GM13977 (cell line): ENCODE measurements around the gene MAML1.

Experiments used
- DNase-seq: peaks from one replicate; pipeline ENCODE4 v3.0.0; 2012; ENCODE audit warnings: low spot score
- in situ Hi-C: fragments of 300-500 bp; cut with MboI; formaldehyde crosslinking; loops from one replicate; pipeline ENCODE4 v1.12.0; 2022; ENCODE audit warnings: low sequenced_read_pairs, low pct_unique_long_range_greater_than_20kb, mixed read lengths, inconsistent platforms; ENCODE audit not compliant: unreplicated experiment
- TF ChIP-seq, protein P1 (sequence below): IDR thresholded peaks from 2 replicates; pipeline ENCODE4 v1.5.1; 2012; ENCODE audit warnings: mild to moderate bottlenecking, control low read depth; ENCODE audit not compliant: insufficient read depth; ENCODE audit errors: extremely low read depth, missing control alignments

Gene MAML1

DNA sequence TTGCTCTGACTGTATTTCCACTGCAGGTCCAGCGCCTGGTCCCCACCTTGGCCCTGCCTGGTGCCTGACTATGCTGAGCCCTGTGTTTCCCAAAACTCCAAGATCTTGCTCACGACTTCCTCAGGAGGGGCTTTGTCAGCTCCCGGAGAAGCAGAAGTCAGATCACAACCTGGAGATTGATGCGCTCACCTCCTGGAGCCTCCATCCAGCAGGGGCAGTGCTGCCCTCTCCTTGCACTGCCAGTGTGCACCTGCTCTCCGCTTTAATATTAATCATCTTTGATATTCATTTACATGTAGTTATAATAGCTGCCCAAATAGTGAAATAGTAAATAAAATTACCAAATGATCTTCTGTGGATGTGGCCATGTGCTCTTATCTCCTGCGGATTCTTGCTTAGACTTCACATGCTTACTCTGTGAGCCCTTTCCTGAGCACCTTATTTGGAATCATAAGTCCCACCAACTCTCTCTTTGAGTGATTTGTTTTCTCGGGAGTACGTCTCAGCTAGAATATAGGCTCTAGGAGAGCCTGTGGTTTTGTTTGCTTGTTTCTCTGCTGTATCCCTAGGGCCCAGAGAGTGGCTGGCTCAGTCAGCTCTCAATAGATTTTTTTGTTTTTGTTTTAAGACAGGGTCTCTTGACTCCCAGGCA lies 17.4 kb downstream of the MAML1 start:
- TF ChIP-seq, protein P1, sequence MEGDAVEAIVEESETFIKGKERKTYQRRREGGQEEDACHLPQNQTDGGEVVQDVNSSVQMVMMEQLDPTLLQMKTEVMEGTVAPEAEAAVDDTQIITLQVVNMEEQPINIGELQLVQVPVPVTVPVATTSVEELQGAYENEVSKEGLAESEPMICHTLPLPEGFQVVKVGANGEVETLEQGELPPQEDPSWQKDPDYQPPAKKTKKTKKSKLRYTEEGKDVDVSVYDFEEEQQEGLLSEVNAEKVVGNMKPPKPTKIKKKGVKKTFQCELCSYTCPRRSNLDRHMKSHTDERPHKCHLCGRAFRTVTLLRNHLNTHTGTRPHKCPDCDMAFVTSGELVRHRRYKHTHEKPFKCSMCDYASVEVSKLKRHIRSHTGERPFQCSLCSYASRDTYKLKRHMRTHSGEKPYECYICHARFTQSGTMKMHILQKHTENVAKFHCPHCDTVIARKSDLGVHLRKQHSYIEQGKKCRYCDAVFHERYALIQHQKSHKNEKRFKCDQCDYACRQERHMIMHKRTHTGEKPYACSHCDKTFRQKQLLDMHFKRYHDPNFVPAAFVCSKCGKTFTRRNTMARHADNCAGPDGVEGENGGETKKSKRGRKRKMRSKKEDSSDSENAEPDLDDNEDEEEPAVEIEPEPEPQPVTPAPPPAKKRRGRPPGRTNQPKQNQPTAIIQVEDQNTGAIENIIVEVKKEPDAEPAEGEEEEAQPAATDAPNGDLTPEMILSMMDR: no peak
- in situ Hi-C loops: no loop called here
- DNase-seq: no peak

DNA sequence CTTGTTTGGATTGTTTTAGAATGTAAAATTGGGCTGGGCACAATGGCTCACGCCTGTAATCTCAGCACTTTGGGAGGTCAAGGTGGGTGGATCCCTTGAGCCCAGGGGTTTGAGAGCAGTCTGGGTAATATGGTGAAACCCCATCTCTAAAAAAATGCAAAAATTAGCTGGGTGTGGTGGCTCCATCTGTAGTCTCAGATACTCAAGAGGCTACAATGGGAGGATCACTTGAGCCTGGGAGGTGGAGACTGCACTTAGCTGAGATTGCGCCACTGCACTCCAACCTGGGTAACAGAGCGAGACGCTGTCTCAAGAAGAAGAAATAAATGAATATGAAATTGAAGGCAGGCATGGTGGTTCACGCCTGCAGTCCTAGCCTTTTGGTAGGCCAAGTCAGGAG lies 21.3 kb downstream of the MAML1 start:
- TF ChIP-seq, protein P1: no peak
- in situ Hi-C loops: no loop called here
- DNase-seq: no peak

DNA sequence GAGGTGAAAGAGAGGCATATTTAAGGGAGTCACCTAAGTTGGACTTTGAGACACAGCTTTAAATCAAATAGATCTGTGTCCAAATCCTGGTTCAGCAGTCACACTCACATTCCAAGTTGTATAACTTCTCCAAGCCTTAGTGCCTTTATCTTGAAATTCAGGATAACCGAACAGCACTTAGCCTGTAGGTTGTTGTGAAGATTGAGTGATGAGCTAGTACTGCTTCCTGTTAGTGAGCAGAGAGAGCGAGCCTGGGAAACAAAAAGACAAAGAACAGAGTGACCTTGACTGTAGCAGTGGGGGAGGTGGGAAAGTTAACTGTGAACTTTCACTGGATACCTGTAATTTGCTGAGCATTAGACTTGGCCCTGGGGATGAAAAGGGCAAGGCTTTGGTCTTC lies 22.4 kb downstream of the MAML1 start:
- DNase-seq: no peak
- in situ Hi-C loops: no loop called here
- TF ChIP-seq, protein P1: no peak

DNA sequence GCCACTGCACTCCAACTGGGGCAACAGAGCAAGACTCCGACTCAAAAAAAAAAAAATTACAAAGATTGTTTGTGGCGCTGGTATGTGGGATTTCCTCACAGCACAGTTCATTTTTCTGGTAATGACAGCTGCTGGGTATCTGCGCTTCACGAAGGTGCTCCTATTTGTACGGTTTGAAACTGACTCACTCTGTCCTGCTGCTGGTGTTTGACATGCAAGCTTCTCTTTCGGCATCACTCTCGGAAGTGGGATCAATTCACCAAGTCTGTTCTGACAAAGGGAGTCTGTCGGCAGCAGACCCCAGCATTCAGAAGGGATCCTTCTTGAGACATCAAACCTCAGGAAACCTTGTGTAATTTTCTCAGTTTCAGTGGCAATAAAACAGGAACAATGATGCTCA lies 26.3 kb downstream of the MAML1 start:
- TF ChIP-seq, protein P1: no peak
- in situ Hi-C loops: no loop called here
- no peak for DNase-seq

DNA sequence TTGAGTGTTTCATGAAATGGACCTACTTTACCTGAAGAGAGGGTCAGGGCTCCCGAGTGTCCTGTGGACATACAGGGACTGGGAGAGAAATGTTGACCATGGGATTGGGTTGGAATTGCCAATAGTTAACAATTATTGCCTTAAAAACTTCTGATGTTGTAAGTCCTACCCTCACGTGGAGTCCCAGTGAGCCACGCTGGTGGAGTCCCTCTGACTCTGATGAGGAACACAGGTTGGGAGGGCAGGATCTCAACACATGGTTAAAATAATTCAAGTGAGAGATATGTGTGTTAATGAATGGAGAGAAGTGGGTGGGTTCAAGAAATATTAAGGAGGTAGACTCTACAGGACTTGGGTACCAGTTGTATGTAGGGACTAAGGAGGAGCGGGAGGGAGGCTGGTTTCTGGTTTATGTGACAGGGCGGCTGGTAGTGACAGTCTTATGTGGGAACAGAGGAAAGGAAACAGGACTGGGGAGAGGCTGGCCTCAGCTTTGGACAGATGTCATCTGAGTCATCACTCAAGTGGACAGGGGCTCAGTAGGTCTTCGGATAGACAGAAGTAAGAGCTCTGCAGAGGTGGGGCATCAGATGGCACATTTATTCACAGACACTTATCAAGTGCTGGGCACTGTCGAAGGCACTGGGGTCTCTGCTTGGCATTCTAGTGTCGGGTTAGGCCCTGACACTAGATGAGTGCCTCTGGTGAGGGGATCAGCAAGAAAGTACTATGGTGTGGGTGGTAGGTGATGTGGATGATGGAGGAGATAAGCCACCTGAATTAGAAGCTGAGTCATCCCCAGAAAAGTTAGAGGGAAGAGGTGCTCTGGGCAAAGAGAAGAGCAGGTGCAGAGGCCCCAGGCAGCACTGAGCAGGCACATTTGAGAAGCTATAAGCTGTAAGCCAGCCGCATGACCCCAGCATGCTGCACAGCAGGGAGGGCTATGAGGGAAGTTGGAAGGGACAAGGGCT lies 27.2 kb downstream of the MAML1 start:
- DNase-seq: peak; percentile 65
- TF ChIP-seq, protein P1: no peak
- in situ Hi-C loops: no loop called here

DNA sequence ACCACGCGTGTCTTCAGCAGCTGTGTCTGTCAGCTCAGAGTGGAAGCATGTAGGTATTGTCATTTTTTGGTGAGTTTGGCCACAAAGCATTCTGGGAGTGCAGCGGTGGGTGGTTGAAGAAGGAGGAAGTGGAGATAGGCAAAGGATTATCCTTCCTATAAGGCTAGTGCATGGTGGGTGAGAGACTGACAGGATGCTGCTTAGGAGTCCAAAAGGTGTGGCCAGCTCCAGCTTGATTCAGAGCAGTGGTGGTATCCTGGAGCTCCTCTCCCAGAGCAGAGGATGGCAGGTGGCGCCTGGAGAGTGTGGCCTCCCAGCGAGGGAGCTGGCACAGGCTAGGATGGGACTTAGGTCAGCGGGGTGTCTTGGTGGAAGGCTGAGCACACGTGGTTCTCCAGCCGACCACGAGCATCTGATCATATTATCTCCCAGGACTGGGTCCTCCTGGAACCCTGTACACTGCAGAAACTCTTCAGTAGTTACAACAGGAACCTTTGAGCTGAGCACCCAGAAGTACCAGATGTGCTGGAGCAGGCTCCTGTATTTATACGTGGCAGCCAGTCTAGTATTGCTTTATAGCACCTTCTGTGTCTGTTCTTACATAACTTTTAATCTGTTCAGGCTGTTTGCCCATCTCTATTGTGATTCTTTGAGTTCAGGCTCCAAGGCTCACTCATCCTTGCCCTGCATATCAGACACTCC lies 29.6 kb downstream of the MAML1 start:
- peak; percentile 45 for DNase-seq
- in situ Hi-C loops: no loop called here
- TF ChIP-seq, protein P1: no peak
